A549 treated with ZK216348 at 1 μM for 4 hours (cell line): ENCODE data around the gene SLC25A18. TPM values are rescaled to one million over a fixed set of nuclear protein-coding genes. Genes with fewer than 3 reads are reported as not detected.

Source experiments
- total RNA-seq: library from RNA; stranded (reverse); fragments of 200-300 nt; extraction: Qiagen RNA extraction; gene quantifications from 5 replicates; pipeline ENCODE4 v1.2.3, GENCODE V29; 2022; ENCODE audit warnings: low read depth

Gene SLC25A18, protein sequence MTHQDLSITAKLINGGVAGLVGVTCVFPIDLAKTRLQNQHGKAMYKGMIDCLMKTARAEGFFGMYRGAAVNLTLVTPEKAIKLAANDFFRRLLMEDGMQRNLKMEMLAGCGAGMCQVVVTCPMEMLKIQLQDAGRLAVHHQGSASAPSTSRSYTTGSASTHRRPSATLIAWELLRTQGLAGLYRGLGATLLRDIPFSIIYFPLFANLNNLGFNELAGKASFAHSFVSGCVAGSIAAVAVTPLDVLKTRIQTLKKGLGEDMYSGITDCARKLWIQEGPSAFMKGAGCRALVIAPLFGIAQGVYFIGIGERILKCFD
- 0.09 to 0.31 TPM (median 0.13 TPM) in 5 replicates for total RNA-seq

DNA sequence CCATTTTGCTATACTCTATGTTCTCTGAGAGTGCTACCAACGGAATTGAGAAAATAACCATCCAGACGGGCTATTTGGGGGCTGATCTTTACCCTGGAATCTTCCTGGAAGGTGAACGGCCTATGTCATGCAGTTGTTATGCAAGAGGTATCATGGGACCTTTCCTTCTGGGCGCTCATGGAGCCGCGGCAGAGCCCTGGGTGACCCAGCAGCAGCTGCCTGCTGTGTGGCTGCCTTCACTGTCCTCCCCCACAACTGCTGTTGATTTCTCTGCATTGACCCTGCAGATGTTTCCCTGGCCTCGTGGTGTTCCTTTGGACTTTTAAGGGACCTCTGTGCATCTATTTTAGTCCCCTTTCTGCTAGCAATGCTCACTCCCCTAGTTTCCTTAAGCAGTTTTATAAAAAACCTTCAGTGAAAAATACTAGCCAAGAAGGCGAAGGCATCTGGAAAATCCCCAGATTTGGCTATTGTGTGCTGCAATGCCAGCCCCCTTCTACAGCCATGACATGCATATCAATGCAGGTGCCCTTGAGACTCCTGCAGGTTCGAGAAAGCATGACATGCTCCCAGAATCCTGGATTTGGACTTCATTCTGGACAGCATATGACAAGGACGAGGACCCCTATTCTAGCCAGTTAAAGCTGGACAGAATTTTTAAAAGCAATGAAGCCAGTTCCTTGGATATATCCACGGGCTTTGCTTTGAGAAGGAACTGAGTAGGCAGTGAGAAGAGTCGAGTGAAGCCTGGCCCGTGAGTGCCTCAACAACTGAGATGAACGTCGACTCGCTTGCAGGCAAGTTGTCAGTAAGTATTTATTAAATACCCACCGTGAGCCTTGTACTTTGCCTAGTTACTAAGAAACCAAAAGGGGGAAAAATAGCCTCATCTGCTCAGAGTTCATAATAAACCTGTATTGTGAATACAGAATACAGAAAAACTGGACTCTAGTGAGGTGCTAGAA lies at the start of gene SLC25A18:
Gene SLC25A18, plus strand, starts transcription at position 593 of the 965 bp plus-strand sequence. CDS start 16,447 bp downstream, outside the sequence.

DNA sequence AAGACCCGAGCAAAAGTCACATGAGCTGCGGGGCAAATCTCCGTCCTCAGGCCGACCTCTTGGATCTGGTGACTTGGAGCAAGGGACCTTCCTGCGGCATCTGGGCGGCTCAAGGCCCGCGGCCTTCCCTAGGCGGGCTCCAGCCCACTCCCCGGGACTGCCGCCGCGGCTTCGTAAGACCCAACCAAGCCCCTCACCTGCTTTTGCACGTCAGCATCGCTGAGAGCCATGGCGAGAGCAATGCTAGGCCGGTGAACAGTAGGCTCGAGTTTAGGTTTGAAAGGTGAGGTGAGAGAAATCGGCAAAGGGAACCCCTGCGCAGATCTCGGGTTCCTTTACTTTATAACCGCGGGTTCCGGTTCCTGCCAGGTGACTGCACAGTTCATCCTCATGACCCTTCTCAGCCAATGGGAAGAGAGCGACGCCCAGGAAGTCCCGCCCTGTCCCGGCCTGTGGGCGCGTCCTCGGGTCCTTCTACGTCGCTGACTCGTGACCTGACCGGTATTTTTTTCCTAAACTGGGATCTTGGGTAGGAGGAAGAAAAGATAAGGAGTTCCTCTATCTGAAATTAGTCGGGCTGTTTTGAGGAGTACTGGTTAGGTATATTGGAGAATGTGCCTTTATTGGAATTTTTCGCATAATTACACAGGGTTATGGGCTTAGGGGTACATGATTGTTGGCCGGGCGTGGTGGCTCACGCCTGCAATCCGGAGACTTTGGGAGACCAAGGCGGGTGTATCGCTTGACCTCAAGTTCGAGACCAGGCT lies 65.3 kb downstream of the SLC25A18 start, which contains the start of gene ATP6V1E1:
Gene ATP6V1E1, minus strand, starts transcription at position 344 of the 767 bp plus-strand sequence. Its CDS starts 114 bp downstream, at position 230.

DNA sequence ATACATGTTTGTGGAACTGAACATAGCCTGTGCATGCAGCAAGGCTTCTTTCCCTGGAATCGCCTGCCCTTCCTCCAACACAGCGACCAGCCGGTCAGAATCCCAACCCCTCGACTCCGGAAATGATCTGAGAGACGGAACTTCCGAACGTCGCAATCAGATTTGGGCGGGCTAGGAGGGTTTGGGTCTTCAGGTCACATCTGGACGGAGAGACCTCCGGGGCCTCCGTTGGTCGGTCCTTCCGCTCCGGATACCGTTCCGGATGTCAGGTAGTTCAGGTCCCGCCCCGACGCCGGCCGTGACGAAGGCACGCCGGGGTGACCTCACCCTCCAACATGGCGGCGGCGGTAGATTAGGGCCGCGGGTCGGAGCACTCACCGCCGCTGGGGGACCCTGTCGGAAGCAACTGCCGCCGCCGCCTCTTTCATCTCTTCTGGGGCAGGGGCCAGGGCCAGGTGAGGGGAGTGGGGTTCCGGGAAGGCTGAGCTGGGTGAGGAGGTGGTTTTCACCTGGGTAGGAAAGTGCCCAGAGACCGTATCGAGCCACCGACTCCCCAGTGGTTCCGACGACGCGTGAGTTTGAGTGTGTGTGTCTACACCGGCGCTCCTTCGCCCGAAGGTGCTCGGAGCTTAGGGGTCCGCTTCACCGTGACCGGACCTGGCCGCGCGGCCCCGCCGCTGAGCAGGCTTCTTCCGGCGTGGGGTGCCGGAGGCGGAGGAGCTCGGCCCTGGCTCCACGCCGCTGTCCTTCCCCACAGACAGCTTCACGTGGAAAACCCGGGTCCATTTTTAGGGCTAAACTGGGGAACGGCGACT lies 75.3 kb downstream of the SLC25A18 start, which contains the start of gene BCL2L13:
Gene BCL2L13, plus strand, starts transcription at position 326 of the 815 bp plus-strand sequence. CDS start 16,955 bp downstream, outside the sequence.

Other genes starting within 250 kb of the SLC25A18 start
- 0.08 to 0.14 TPM (median 0.12 TPM) in 5 replicates for gene CECR2, start 194.0 kb upstream of the SLC25A18 start, total RNA-seq
- gene ATP6V1E1, start 65.3 kb downstream of the SLC25A18 start, total RNA-seq = 112 to 135 TPM (median 122 TPM) in 5 replicates
- gene BCL2L13, start 75.3 kb downstream of the SLC25A18 start, total RNA-seq = 29.1 to 36.0 TPM (median 31.4 TPM) in 5 replicates
- 35.6 to 79.7 TPM (median 76.6 TPM) in 5 replicates for gene BID, start 211.0 kb downstream of the SLC25A18 start, total RNA-seq